Mesendoderm (in vitro differentiated cells): ENCODE results near the gene MBNL2.

Experiments used
- DNase-seq: peaks from one replicate; pipeline ENCODE4 v3.0.0; 2013
- H2AK5ac ChIP-seq: 2 replicates; pipeline ENCODE4 v1.6.1; 2013; ENCODE audit warnings: low read length, inconsistent platforms
- H2BK120ac ChIP-seq: 2 replicates; pipeline ENCODE4 v1.6.1; 2013; ENCODE audit warnings: low read depth, mild to moderate bottlenecking, low read length, moderate library complexity, mixed read lengths
- H2BK15ac ChIP-seq: replicated peaks from 2 replicates; pipeline ENCODE4 v1.6.1; 2013; ENCODE audit warnings: low read depth, mild to moderate bottlenecking, moderate library complexity
- H2BK5ac ChIP-seq: 2 replicates; pipeline ENCODE4 v1.6.1; 2013; ENCODE audit warnings: low read length, inconsistent platforms
- H3K18ac ChIP-seq: 2 replicates; pipeline ENCODE4 v1.6.1; 2013; ENCODE audit warnings: mild to moderate bottlenecking, low read length, mixed read lengths
- H3K23ac ChIP-seq: one replicate; pipeline ENCODE4 v1.6.1; 2013; ENCODE audit warnings: low read length
- H3K27ac ChIP-seq: 2 replicates; pipeline ENCODE4 v1.5.1; 2013; ENCODE audit warnings: low read depth, mild to moderate bottlenecking, inconsistent platforms, low read length, moderate library complexity
- H3K27me3 ChIP-seq: 2 replicates; pipeline ENCODE4 v1.6.1; 2013; ENCODE audit warnings: low read length, control low read depth, mild to moderate bottlenecking, inconsistent platforms; ENCODE audit not compliant: insufficient read depth, poor library complexity
- H3K36me3 ChIP-seq: 2 replicates; pipeline ENCODE4 v1.6.1; 2013; ENCODE audit warnings: low read length, inconsistent platforms; ENCODE audit not compliant: control insufficient read depth, insufficient read depth
- H3K4ac ChIP-seq: one replicate; pipeline ENCODE4 v1.6.1; 2013; ENCODE audit warnings: low read depth, mild to moderate bottlenecking, low read length, moderate library complexity
- H3K4me1 ChIP-seq: 2 replicates; pipeline ENCODE4 v1.6.1; 2013; ENCODE audit warnings: low read depth, low read length, inconsistent platforms; ENCODE audit not compliant: control insufficient read depth
- H3K4me2 ChIP-seq: 2 replicates; pipeline ENCODE4 v1.6.1; 2013; ENCODE audit warnings: low read length
- H3K4me3 ChIP-seq: 2 replicates; pipeline ENCODE4 v1.5.1; 2013; ENCODE audit warnings: mild to moderate bottlenecking, low read length
- H3K56ac ChIP-seq: one replicate; pipeline ENCODE4 v1.6.1; 2013; ENCODE audit warnings: low read length
- H3K79me1 ChIP-seq: 2 replicates; pipeline ENCODE4 v1.6.1; 2013; ENCODE audit warnings: low read length, inconsistent platforms
- H3K79me2 ChIP-seq: 2 replicates; pipeline ENCODE4 v1.6.1; 2013; ENCODE audit warnings: mild to moderate bottlenecking, low read length; ENCODE audit not compliant: control insufficient read depth, insufficient read depth
- H3K9ac ChIP-seq: 2 replicates; pipeline ENCODE4 v1.6.1; 2013; ENCODE audit warnings: low read length, inconsistent platforms
- H4K5ac ChIP-seq: one replicate; pipeline ENCODE4 v1.6.1; 2013; ENCODE audit warnings: low read length
- H4K8ac ChIP-seq: one replicate; pipeline ENCODE4 v1.6.1; 2013; ENCODE audit warnings: low read depth, mild to moderate bottlenecking, control low read depth, low read length, moderate library complexity
- WGBS: extraction: QIAGEN DNeasy Blood & Tissue Kit; methylation state at CpG from one replicate; pipeline ENCODE4 v1.1.7; 2013; ENCODE audit warnings: low lambda C conversion rate, missing lambda C conversion rate; ENCODE audit not compliant: insufficient coverage; ENCODE audit errors: extremely low coverage; 5-methylcytosine and 5-hydroxymethylcytosine counted together

Gene MBNL2

GRCh38 chr13:97231118-97231828 lies 9.1 kb downstream of the MBNL2 start:
- Histone ChIP-seq H3K4me1 (peaks cover 3% of the 10 kb centered on the region), H3K18ac (no peak overlapping the region), H3K4me3 (no peak overlapping the region), H3K79me2 (no peaks in the 10 kb centered on the region), H3K4me2 (no peak overlapping the region), H3K79me1 (no peaks in the 10 kb centered on the region), H2BK15ac (no peak overlapping the region), H3K9ac (no peak overlapping the region), H3K36me3 (no peaks in the 10 kb centered on the region), H2BK120ac (no peak overlapping the region), H4K5ac (no peak overlapping the region), H3K23ac (no peak overlapping the region), H2AK5ac (no peak overlapping the region), H3K56ac (no peak overlapping the region), H4K8ac (no peak overlapping the region), H3K27ac (no peak overlapping the region), H3K27me3 (peaks cover 23% of the 10 kb centered on the region), H3K4ac (no peak overlapping the region), H2BK5ac (no peak overlapping the region)
- no peak for DNase-seq
- no CpG with 5 or more reads among the region's 4 CpGs for WGBS

GRCh38 chr13:97231829-97232196 lies 9.7 kb downstream of the MBNL2 start:
- no peak overlapping the region for H3K27ac ChIP-seq
- no peaks in the 10 kb centered on the region for H3K79me2 ChIP-seq
- H3K27me3 ChIP-seq = peaks cover 23% of the 10 kb centered on the region
- WGBS = no CpG with 5 or more reads among the region's 6 CpGs
- no peak overlapping the region for H2BK120ac ChIP-seq
- H3K36me3 ChIP-seq = no peaks in the 10 kb centered on the region
- no peak overlapping the region for H3K4me3 ChIP-seq
- H2BK15ac ChIP-seq = no peak overlapping the region
- peaks cover 3% of the 10 kb centered on the region for H3K4me1 ChIP-seq
- H4K8ac ChIP-seq = no peak overlapping the region
- H3K18ac ChIP-seq = no peak overlapping the region
- no peak overlapping the region for H2AK5ac ChIP-seq
- no peaks in the 10 kb centered on the region for H3K79me1 ChIP-seq
- H4K5ac ChIP-seq = no peak overlapping the region
- H3K4me2 ChIP-seq = no peak overlapping the region
- H3K4ac ChIP-seq = no peak overlapping the region
- H3K23ac ChIP-seq = no peak overlapping the region
- no peak for DNase-seq
- H3K56ac ChIP-seq = no peak overlapping the region
- no peak overlapping the region for H3K9ac ChIP-seq
- H2BK5ac ChIP-seq = no peak overlapping the region

- peaks cover 21% of the 10 kb centered on the region for H3K27me3 ChIP-seq
Measured at GRCh38 chr13:97233499-97233898, 11.4 kb downstream of the MBNL2 start.

GRCh38 chr13:97234236-97234635 lies 12.1 kb downstream of the MBNL2 start:
- Histone ChIP-seq H3K4ac (no peak overlapping the region), H3K4me3 (no peak overlapping the region), H3K4me1 (no peaks in the 10 kb centered on the region), H2BK15ac (no peak overlapping the region), H4K5ac (no peak overlapping the region), H3K36me3 (no peaks in the 10 kb centered on the region), H3K9ac (no peak overlapping the region), H2BK120ac (no peak overlapping the region), H2AK5ac (no peak overlapping the region), H3K27ac (no peak overlapping the region), H3K4me2 (no peak overlapping the region), H2BK5ac (no peak overlapping the region), H3K27me3 (peaks cover 19% of the 10 kb centered on the region), H4K8ac (no peak overlapping the region), H3K56ac (no peak overlapping the region), H3K79me1 (no peaks in the 10 kb centered on the region), H3K23ac (no peak overlapping the region), H3K79me2 (no peaks in the 10 kb centered on the region), H3K18ac (no peak overlapping the region)
- DNase-seq = no peak
- no CpG with 5 or more reads among the region's 5 CpGs for WGBS

More at GRCh38 chr13:97233499-97233898, 11.4 kb downstream of the MBNL2 start:
- H3K4me3 ChIP-seq = no peak overlapping the region
- H3K79me2 ChIP-seq = no peaks in the 10 kb centered on the region
- no peak for DNase-seq
- H3K79me1 ChIP-seq = no peaks in the 10 kb centered on the region
- no peak overlapping the region for H3K9ac ChIP-seq
- no CpG with 5 or more reads among the region's 1 CpG for WGBS
- no peaks in the 10 kb centered on the region for H3K36me3 ChIP-seq
- H3K23ac ChIP-seq = no peak overlapping the region
- no peak overlapping the region for H4K8ac ChIP-seq
- H2BK5ac ChIP-seq = no peak overlapping the region
- no peak overlapping the region for H2BK120ac ChIP-seq
- H3K4ac ChIP-seq = no peak overlapping the region
- H3K18ac ChIP-seq = no peak overlapping the region
- H3K27ac ChIP-seq = no peak overlapping the region
- no peak overlapping the region for H3K4me2 ChIP-seq
- H4K5ac ChIP-seq = no peak overlapping the region
- no peaks in the 10 kb centered on the region for H3K4me1 ChIP-seq
- H2BK15ac ChIP-seq = no peak overlapping the region
- no peak overlapping the region for H2AK5ac ChIP-seq
- H3K56ac ChIP-seq = no peak overlapping the region

- Histone ChIP-seq H3K4ac (no peak overlapping the region), H3K56ac (no peak overlapping the region), H3K27me3 (peaks cover 16% of the 10 kb centered on the region), H2BK15ac (no peak overlapping the region), H3K4me3 (no peak overlapping the region), H3K27ac (no peak overlapping the region), H4K8ac (no peak overlapping the region), H4K5ac (no peak overlapping the region), H3K9ac (no peak overlapping the region), H3K23ac (no peak overlapping the region), H3K4me2 (no peak overlapping the region), H3K79me1 (no peaks in the 10 kb centered on the region), H3K4me1 (no peaks in the 10 kb centered on the region), H3K18ac (no peak overlapping the region), H3K79me2 (no peaks in the 10 kb centered on the region), H2BK120ac (no peak overlapping the region), H2AK5ac (no peak overlapping the region), H2BK5ac (no peak overlapping the region), H3K36me3 (no peaks in the 10 kb centered on the region)
- no CpG with 5 or more reads among the region's 13 CpGs for WGBS
- DNase-seq = no peak
Measured at GRCh38 chr13:97234742-97235141, 12.6 kb downstream of the MBNL2 start.
